ENCODE results near the gene SLC25A2. TPM values are rescaled to one million over a fixed set of nuclear protein-coding genes. Genes with fewer than 3 reads are reported as not detected.
"Not testable (repeated sequence)": the region's sequence is repeated elsewhere in the genome, so short reads cannot be mapped to it uniquely, and the experiment has no call there.

The SLC25A2 gene
- total RNA-seq, 1 experiment from 2014 or later, result 0.88 TPM

DNA sequence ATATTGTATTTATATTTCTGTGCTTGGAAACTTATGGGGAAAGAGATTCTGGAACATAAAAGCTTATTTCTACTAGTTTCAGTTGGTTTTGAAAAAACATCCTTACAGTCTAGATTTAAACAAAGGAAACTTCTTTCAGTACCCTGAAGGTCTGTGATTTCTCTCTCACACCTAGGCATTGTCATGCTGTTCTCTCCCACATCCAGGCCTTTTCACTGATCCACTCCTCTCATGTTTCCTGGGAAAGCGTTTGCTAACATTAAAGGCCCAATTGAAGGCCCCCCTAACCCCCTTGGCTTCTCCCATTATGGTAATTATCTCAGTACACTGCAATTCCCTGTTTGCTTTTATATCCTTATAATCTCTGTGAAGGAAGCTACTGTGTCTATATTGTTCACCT, 38.9 kb upstream of the SLC25A2 start:
- no peak for DNase-seq (ENCODE audit: low spot score)
- ChIA-PET CTCF (no interaction called here), POLR2A (ENCODE audit: low non-redundant PET) (no interaction called here)
- intact Hi-C loops (cut with micrococcal nuclease; ENCODE audit: unreplicated experiment), result no loop called here
- TF ChIP-seq, protein P1, sequence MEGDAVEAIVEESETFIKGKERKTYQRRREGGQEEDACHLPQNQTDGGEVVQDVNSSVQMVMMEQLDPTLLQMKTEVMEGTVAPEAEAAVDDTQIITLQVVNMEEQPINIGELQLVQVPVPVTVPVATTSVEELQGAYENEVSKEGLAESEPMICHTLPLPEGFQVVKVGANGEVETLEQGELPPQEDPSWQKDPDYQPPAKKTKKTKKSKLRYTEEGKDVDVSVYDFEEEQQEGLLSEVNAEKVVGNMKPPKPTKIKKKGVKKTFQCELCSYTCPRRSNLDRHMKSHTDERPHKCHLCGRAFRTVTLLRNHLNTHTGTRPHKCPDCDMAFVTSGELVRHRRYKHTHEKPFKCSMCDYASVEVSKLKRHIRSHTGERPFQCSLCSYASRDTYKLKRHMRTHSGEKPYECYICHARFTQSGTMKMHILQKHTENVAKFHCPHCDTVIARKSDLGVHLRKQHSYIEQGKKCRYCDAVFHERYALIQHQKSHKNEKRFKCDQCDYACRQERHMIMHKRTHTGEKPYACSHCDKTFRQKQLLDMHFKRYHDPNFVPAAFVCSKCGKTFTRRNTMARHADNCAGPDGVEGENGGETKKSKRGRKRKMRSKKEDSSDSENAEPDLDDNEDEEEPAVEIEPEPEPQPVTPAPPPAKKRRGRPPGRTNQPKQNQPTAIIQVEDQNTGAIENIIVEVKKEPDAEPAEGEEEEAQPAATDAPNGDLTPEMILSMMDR (conservative IDR thresholded peaks at IDR 0.05; ENCODE audit: low read depth, low read length), result no peak
- no peak for TF ChIP-seq EZH2 (IDR thresholded peaks at IDR 0.05; ENCODE audit: borderline replicate concordance, low read depth, low read length, poor library complexity, severe bottlenecking)
- no TSS peak for BruUV-seq (replicated peaks)
- no peaks in the 10 kb centered on the region for H3K27me3 ChIP-seq (replicated peaks; ENCODE audit: insufficient read depth, low read depth, low read length, poor library complexity)
- no peak overlapping the region for H3K4me3 ChIP-seq (ENCODE audit: low read depth, low read length, poor library complexity, severe bottlenecking)
- H3K27ac ChIP-seq (ENCODE audit: low read depth, low read length, poor library complexity, severe bottlenecking), result no peak overlapping the region
- peaks cover 30% of the 10 kb centered on the region for H3K9me3 ChIP-seq (ENCODE audit: low read depth, low read length, poor library complexity, severe bottlenecking)
- no peaks in the 10 kb centered on the region for H3K36me3 ChIP-seq (ENCODE audit: insufficient read depth, low read length, poor library complexity, severe bottlenecking)
- H3K4me1 ChIP-seq (ENCODE audit: insufficient read depth, low read length, poor library complexity, severe bottlenecking), result no peaks in the 10 kb centered on the region

DNA sequence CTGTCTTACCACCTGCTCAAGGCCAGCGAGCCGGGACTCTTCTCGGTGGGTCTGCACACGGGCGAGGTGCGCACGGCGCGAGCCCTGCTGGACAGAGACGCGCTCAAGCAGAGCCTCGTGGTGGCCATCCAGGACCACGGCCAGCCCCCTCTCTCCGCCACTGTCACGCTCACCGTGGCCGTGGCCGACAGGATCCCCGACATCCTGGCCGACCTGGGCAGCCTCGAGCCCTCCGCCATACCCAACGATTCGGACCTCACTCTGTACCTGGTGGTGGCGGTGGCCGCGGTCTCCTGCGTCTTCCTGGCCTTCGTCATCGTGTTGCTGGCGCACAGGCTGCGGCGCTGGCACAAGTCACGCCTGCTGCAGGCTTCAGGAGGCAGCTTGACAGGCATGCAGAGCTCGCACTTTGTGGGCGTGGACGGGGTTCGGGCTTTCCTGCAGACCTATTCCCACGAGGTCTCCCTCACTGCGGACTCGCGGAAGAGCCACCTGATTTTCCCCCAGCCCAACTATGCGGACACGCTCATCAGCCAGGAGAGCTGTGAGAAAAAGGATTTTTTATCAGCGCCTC, 37.0 kb upstream of the SLC25A2 start:
- H3K4me3 ChIP-seq (ENCODE audit: low read depth, low read length, poor library complexity, severe bottlenecking); H3K36me3 ChIP-seq (ENCODE audit: insufficient read depth, low read length, poor library complexity, severe bottlenecking); H3K27me3 ChIP-seq (replicated peaks; ENCODE audit: insufficient read depth, low read depth, low read length, poor library complexity); intact Hi-C loops (cut with micrococcal nuclease; ENCODE audit: unreplicated experiment); CTCF ChIA-PET; DNase-seq (ENCODE audit: low spot score); POLR2A ChIA-PET (ENCODE audit: low non-redundant PET); BruUV-seq (replicated peaks); H3K27ac ChIP-seq (ENCODE audit: low read depth, low read length, poor library complexity, severe bottlenecking); H3K4me1 ChIP-seq (ENCODE audit: insufficient read depth, low read length, poor library complexity, severe bottlenecking): not testable (repeated sequence)
- H3K9me3 ChIP-seq (ENCODE audit: low read depth, low read length, poor library complexity, severe bottlenecking), result peaks cover 41% of the 10 kb centered on the region

DNA sequence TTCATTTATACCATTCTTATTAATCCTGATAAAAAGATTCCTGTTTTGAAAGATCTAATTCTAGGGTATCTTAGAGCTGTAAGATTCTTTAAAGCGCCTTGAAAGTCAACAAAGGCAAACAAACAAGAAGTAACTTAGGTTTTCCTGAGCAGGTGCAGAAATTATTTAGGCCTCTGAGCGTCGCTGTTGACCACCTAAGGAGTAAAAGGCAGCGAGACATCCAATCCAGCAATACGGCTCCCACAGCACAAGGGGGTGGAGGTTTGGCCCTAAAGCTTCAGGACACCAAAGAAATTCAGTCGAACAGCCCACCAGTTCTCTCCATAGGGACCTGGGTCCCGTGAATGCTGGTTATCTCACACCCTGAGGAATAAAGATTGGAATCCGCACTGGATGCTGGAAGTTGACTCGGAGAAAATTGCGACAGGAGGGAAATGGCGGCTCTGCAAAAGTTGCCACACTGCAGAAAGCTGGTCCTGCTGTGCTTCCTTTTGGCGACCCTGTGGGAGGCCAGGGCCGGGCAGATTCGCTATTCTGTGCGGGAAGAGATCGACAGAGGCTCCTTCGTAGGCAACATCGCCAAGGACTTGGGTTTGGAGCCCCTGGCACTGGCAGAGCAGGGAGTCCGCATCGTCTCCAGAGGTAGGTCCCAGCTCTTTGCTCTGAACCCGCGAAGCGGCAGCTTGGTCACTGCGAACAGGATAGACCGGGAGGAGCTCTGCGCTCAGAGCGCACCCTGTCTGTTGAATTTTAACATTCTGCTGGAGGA, 34.9 kb upstream of the SLC25A2 start, which contains the start of gene PCDHGA2:
TSS of gene PCDHGA2 (plus strand) at position 223 of the 769 bp plus-strand sequence.
- intact Hi-C loops (cut with micrococcal nuclease; ENCODE audit: unreplicated experiment), result no loop called here
- Histone ChIP-seq H3K27me3 (replicated peaks; ENCODE audit: insufficient read depth, low read depth, low read length, poor library complexity) (no peaks in the 10 kb centered on the region), H3K4me3 (ENCODE audit: low read depth, low read length, poor library complexity, severe bottlenecking) (no peak within 1 kb of the TSS), H3K27ac (ENCODE audit: low read depth, low read length, poor library complexity, severe bottlenecking) (no peak within 1 kb of the TSS), H3K36me3 (ENCODE audit: insufficient read depth, low read length, poor library complexity, severe bottlenecking) (no peaks in the 10 kb centered on the region), H3K4me1 (ENCODE audit: insufficient read depth, low read length, poor library complexity, severe bottlenecking) (no peaks in the 10 kb centered on the region), H3K9me3 (ENCODE audit: low read depth, low read length, poor library complexity, severe bottlenecking) (peaks cover 48% of the 10 kb centered on the region)
- ChIA-PET CTCF (interaction anchor here (0.6 kb wide), 1 partner anchor 225 kb away, joined by 3 read pairs; no protein-coding TSS in a partner anchor), POLR2A (ENCODE audit: low non-redundant PET) (no interaction called here)
- no peak for TF ChIP-seq EZH2 (IDR thresholded peaks at IDR 0.05; ENCODE audit: borderline replicate concordance, low read depth, low read length, poor library complexity, severe bottlenecking)
- TF ChIP-seq, protein P1 (conservative IDR thresholded peaks at IDR 0.05; ENCODE audit: low read depth, low read length), result peak; percentile 55
- DNase-seq (ENCODE audit: low spot score), result peak; percentile 65
- BruUV-seq (replicated peaks), result no TSS peak

DNA sequence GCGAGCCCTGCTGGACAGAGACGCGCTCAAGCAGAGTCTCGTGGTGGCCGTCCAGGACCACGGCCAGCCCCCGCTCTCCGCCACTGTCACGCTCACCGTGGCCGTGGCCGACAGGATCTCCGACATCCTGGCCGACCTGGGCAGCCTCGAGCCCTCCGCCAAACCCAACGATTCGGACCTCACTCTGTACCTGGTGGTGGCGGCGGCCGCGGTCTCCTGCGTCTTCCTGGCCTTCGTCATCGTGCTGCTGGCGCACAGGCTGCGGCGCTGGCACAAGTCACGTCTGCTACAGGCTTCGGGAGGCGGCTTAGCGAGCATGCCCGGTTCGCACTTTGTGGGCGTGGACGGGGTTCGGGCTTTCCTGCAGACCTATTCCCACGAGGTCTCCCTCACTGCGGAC, 28.7 kb upstream of the SLC25A2 start:
- peaks cover 54% of the 10 kb centered on the region for H3K9me3 ChIP-seq (ENCODE audit: low read depth, low read length, poor library complexity, severe bottlenecking)
- H3K4me3 ChIP-seq (ENCODE audit: low read depth, low read length, poor library complexity, severe bottlenecking); H3K4me1 ChIP-seq (ENCODE audit: insufficient read depth, low read length, poor library complexity, severe bottlenecking); intact Hi-C loops (cut with micrococcal nuclease; ENCODE audit: unreplicated experiment); H3K36me3 ChIP-seq (ENCODE audit: insufficient read depth, low read length, poor library complexity, severe bottlenecking); CTCF ChIA-PET; BruUV-seq (replicated peaks); POLR2A ChIA-PET (ENCODE audit: low non-redundant PET); H3K27ac ChIP-seq (ENCODE audit: low read depth, low read length, poor library complexity, severe bottlenecking); DNase-seq (ENCODE audit: low spot score); H3K27me3 ChIP-seq (replicated peaks; ENCODE audit: insufficient read depth, low read depth, low read length, poor library complexity): not testable (repeated sequence)

All from A673 (cell line).